ENCODE measurements around the gene RBM22.

DNA sequence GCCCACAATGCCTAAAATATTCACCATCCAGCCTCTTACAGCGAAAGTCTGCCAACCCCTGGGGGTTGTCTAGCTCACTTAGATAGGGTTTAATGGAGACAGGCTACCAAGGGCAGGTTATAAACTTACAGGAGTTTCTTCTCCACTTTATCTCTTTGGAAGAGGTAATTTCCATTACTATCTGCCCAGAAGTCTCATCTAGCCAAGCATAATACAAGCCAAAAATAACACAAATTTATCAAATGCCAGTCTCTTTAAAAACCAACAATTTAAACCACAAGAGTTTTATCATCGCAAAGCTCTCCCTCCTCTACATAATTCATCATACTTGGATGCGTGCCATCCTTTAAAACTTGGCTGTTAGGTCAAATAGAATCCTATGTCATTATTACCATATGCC lies 6.2 kb downstream of the RBM22 start:
- TF ChIP-seq YY1 (IDR thresholded peaks at IDR 0.05; ENCODE audit: low read depth) (no peak), FOXM1 (IDR thresholded peaks at IDR 0.05; ENCODE audit: borderline replicate concordance, low read depth) (no peak), NFIC (IDR thresholded peaks at IDR 0.05) (no peak), ZBTB7A (IDR thresholded peaks at IDR 0.05; ENCODE audit: low read depth) (no peak), RAD21 (IDR thresholded peaks at IDR 0.05; ENCODE audit: low read depth) (no peak), TAF1 (IDR thresholded peaks at IDR 0.05; ENCODE audit: low read depth) (no peak), EP300 (IDR thresholded peaks at IDR 0.05; ENCODE audit: borderline replicate concordance) (no peak), CREB1 (IDR thresholded peaks at IDR 0.05; ENCODE audit: low read depth) (no peak), CEBPB (IDR thresholded peaks at IDR 0.05) (no peak)
- TF ChIP-seq, protein P1, sequence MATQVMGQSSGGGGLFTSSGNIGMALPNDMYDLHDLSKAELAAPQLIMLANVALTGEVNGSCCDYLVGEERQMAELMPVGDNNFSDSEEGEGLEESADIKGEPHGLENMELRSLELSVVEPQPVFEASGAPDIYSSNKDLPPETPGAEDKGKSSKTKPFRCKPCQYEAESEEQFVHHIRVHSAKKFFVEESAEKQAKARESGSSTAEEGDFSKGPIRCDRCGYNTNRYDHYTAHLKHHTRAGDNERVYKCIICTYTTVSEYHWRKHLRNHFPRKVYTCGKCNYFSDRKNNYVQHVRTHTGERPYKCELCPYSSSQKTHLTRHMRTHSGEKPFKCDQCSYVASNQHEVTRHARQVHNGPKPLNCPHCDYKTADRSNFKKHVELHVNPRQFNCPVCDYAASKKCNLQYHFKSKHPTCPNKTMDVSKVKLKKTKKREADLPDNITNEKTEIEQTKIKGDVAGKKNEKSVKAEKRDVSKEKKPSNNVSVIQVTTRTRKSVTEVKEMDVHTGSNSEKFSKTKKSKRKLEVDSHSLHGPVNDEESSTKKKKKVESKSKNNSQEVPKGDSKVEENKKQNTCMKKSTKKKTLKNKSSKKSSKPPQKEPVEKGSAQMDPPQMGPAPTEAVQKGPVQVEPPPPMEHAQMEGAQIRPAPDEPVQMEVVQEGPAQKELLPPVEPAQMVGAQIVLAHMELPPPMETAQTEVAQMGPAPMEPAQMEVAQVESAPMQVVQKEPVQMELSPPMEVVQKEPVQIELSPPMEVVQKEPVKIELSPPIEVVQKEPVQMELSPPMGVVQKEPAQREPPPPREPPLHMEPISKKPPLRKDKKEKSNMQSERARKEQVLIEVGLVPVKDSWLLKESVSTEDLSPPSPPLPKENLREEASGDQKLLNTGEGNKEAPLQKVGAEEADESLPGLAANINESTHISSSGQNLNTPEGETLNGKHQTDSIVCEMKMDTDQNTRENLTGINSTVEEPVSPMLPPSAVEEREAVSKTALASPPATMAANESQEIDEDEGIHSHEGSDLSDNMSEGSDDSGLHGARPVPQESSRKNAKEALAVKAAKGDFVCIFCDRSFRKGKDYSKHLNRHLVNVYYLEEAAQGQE (IDR thresholded peaks at IDR 0.05; ENCODE audit: low read depth) = no peak
- TF ChIP-seq, protein P2, sequence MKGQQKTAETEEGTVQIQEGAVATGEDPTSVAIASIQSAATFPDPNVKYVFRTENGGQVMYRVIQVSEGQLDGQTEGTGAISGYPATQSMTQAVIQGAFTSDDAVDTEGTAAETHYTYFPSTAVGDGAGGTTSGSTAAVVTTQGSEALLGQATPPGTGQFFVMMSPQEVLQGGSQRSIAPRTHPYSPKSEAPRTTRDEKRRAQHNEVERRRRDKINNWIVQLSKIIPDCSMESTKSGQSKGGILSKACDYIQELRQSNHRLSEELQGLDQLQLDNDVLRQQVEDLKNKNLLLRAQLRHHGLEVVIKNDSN (IDR thresholded peaks at IDR 0.05) = no peak
- TF ChIP-seq, protein P3, sequence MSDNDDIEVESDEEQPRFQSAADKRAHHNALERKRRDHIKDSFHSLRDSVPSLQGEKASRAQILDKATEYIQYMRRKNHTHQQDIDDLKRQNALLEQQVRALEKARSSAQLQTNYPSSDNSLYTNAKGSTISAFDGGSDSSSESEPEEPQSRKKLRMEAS (IDR thresholded peaks at IDR 0.05) = no peak
